GM18498 (cell line): Measurements from ENCODE around the gene KIDINS220.

Experiments
- ATAC-seq: cut with Tn5 transposase; IDR thresholded peaks from one replicate; pipeline ENCODE4 v1.9.1; 2021; ENCODE audit warnings: mild to moderate bottlenecking, moderate library complexity; ENCODE audit not compliant: unreplicated experiment

KIDINS220 gene

DNA sequence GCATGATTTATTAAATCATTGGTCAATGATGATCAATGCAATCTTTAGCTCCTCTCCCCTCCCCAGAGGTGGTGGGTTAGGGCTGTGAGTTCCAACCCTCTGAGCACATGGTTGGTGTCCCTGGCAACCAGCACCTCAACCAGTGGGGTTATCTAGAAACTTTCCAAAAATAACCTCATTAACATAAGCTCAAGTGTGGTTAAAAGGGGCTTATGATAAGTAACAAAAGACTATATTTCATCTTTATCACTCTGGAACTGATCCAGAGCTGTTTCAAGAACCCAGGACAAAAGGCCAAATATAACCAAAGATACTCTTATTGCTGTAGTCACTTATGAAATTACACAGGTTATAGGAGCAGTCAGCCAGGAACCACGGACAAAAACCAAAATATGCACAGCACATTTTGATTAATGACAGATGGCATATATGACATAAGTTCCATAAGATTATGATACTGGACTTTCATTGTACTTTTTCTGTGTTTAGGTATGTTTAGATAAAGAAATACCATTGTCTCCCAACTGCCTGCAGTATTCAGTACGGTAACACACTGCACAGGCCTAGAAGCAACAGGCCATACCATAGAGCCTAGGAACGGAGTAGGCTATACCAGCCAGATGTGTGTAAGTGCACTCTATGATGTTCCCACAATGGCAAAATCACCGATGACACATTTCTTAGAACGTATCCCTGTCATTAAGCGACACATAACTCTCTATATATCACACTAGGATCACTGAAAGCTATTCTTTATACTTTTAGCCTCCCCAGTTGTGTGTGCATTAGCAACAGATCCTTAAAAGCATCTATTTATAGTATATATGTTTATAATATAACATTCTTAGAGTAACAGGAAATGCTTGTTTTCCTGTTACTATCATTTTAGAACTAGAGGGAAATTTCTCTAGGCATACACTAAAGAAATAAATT is 31.9 kb downstream of the KIDINS220 start:
- no peak for ATAC-seq

- ATAC-seq: peak; percentile 99
Measured at GRCh38 chr2:8803658-8804379, 33.6 kb downstream of the KIDINS220 start.

DNA sequence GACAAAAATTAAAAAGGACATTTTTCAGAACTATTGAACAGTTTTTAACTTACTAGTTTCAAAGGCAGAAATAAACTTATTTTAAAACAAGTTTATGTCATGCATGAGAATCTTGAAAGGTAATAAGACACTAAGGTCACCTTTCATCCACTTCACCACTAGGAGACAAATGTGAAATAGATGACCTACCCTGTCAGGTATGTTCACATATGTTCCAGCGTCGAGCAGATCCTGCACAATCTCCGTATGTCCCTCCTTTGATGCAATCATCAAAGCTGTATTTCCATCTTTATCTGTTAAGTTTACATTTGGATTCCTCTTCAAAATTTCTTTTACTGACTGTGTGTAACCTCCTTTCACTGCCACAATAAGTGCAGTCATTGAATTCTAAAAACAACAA is 34.7 kb downstream of the KIDINS220 start:
- ATAC-seq: no peak

GRCh38 chr2:8800821-8801220 is 36.6 kb downstream of the KIDINS220 start:
- no peak for ATAC-seq

- no peak for ATAC-seq
Measured at GRCh38 chr2:8800218-8800617, 37.2 kb downstream of the KIDINS220 start.

GRCh38 chr2:8799004-8799403 is 38.4 kb downstream of the KIDINS220 start:
- no peak for ATAC-seq

GRCh38 chr2:8798393-8798792 is 39.0 kb downstream of the KIDINS220 start:
- no peak for ATAC-seq

- ATAC-seq: peak; percentile 13
Measured at GRCh38 chr2:8797682-8798081, 39.7 kb downstream of the KIDINS220 start.

GRCh38 chr2:8796878-8797550 is 40.4 kb downstream of the KIDINS220 start:
- ATAC-seq: peak; percentile 79

- no peak for ATAC-seq
Measured at GRCh38 chr2:8796315-8796848, 41.0 kb downstream of the KIDINS220 start.

DNA sequence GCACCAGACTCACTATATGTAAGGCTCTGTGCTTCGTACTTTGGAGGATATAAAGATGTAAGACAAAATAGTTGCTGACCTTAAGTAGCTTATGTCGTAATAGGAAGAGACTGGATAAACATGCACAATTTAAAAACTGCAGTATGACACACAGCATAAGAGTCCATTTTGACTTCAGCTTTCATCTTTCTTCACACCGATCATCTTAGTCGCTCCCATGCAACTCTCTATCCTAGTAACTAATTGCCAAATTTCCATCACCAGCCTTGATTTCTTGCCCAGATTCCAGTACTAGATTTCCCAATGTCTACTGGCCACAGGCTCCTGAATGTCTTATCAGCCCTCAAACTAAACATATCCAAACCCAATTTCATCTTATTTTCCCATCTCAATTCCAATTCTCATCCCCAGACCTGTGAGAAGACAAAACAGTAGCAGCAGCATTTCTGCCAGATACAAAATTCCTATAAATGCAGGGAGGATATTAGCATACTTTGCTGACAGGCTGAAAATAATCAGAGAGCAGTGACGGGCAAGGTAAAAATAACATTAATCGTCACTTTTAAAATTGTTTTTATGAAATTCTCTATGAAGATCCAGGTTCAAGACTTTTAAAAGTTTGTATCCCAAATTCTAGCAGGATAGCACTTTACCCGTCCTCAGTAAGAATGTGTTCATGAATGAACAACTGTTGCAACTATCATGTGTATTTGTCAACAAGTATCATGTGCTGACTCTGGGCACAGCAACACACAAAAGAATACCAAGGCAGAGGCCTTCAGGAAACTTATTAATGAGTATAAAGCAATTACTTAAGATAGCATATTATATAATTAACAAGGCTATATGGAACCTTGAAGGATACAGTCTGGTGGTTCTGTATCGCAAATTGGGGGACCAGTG is 42.2 kb downstream of the KIDINS220 start:
- no peak for ATAC-seq

GRCh38 chr2:8790739-8791162 is 46.7 kb downstream of the KIDINS220 start:
- no peak for ATAC-seq

- no peak for ATAC-seq
Measured at GRCh38 chr2:8786463-8786862, 51.0 kb downstream of the KIDINS220 start.

DNA sequence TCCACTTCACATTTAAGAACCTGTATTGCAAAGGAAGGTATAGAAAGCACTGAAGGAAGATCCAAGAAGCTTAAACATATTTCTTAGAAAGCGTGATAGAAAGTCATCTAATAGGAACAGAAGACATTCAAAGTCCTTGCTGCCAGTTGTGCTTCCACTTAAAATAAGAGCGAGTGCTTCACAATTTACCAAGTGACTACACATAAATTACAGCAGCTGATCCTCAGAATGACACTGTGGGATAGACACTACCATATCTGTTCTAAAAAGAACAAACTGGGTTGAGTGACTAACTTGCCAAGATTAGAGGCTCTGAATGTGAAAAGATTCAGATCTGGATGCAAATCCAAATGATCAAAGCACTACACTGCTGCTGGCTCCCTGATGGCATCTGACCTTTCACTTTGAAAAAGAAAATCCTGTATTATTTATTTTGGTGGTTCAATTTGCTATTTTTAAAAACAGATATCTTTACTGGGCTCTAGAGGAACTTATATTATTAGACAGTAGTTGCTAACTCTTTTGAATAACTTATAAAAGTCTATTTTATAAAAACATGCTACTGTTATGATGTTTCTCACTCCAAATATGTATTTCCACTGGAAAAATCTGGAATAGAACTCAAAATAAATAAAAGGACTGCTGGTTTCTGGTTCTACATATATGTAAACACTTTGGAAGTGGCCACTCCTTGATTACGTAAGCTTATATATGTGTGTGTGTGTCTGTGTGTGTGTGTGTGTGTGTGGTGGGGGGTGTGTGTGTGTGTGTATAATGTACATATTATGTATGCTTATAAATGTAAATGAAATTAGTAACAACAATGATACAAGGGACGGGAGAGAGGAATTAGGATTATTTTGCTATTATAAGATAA is 57.4 kb downstream of the KIDINS220 start:
- ATAC-seq: no peak

DNA sequence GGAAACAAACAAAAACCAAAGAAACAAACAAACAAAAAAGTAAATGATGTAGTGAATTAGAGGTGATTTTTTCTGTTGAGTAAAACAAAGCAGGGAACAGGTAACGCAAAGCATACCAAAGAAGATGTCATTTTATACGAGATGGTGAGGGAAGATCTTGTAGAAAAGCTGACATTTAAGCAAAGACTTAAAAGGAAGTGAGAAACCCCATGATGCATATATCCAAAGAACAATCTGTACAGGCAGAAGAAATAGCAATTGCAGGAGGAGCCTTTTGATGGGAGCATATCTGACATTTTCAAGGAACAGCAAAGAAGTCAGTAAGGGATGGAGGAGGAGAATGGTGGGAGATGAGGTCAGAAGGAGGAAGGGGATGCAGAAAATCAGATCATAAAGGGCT is 63.0 kb downstream of the KIDINS220 start:
- ATAC-seq: no peak

GRCh38 chr2:8767324-8767723 is 70.1 kb downstream of the KIDINS220 start:
- ATAC-seq: no peak

GRCh38 chr2:8761529-8762164 is 75.8 kb downstream of the KIDINS220 start:
- ATAC-seq: no peak

DNA sequence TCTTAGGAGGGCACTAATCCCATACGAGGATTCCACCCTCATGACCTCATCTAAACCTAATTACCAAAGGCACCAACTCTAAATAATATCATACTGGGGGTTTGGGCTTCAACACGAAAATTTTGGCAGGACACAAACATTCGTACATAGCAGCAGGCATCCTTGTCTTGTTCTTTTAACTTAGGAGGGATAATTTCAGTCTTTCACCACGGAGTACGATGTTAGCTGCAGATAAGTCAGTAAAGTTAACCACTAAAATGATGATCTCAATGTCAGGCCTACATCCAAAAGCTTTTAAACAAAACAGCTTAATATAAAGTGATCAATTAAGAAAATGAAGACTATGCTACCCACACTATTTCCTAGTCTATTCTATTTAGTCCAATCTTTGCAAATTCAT is 80.7 kb downstream of the KIDINS220 start:
- no peak for ATAC-seq

GRCh38 chr2:8756230-8756629 is 81.2 kb downstream of the KIDINS220 start:
- no peak for ATAC-seq
